Neutrophil (primary cell): Measurements from ENCODE around the gene DGCR2.
A peak's percentile ranks its signal among the peaks of the same experiment; 100 is the strongest.

Experiments
- H3K27ac ChIP-seq: fragments of 200-600 bp; sonication (generic); 2 replicates; pipeline ENCODE4 v1.5.1; 2016; ENCODE audit warnings: mild to moderate bottlenecking, moderate library complexity
- H3K27me3 ChIP-seq: fragments of 200-600 bp; sonication (generic); 2 replicates; pipeline ENCODE4 v1.6.0; 2016; ENCODE audit warnings: mild to moderate bottlenecking
- H3K36me3 ChIP-seq: fragments of 200-600 bp; sonication (generic); 2 replicates; pipeline ENCODE4 v1.5.1; 2017
- H3K4me1 ChIP-seq, 2 experiments: fragments of 200-600 bp in 1 of 2; sonication (generic) in 1 of 2; 1 replicate in 1 of 2; 2 replicates in 1 of 2; pipeline versions ENCODE4 v1.5.1 to v1.6.1; 2013 to 2016; ENCODE audit warnings: low read depth in 1 of 2, low read length in 1 of 2, mild to moderate bottlenecking in 1 of 2, moderate library complexity in 1 of 2; ENCODE audit not compliant: control insufficient read depth in 1 of 2, insufficient read depth in 1 of 2
- H3K4me3 ChIP-seq, 2 experiments: fragments of 200-600 bp in 1 of 2; sonication (generic) in 1 of 2; 1 replicate in 1 of 2; 2 replicates in 1 of 2; pipeline ENCODE4 v1.5.1; 2013 to 2016; ENCODE audit warnings: low read depth in 1 of 2, low read length in 1 of 2, mild to moderate bottlenecking in 1 of 2, moderate library complexity in 1 of 2
- H3K9me3 ChIP-seq: fragments of 200-600 bp; sonication (generic); 2 replicates; pipeline ENCODE4 v1.5.1; 2016
- TF ChIP-seq, protein P1 (sequence below): fragments of 200-600 bp; sonication (generic); IDR thresholded peaks from 2 replicates; pipeline ENCODE4 v1.5.1; 2016; ENCODE audit warnings: antibody characterized with exemption

Gene DGCR2

DNA sequence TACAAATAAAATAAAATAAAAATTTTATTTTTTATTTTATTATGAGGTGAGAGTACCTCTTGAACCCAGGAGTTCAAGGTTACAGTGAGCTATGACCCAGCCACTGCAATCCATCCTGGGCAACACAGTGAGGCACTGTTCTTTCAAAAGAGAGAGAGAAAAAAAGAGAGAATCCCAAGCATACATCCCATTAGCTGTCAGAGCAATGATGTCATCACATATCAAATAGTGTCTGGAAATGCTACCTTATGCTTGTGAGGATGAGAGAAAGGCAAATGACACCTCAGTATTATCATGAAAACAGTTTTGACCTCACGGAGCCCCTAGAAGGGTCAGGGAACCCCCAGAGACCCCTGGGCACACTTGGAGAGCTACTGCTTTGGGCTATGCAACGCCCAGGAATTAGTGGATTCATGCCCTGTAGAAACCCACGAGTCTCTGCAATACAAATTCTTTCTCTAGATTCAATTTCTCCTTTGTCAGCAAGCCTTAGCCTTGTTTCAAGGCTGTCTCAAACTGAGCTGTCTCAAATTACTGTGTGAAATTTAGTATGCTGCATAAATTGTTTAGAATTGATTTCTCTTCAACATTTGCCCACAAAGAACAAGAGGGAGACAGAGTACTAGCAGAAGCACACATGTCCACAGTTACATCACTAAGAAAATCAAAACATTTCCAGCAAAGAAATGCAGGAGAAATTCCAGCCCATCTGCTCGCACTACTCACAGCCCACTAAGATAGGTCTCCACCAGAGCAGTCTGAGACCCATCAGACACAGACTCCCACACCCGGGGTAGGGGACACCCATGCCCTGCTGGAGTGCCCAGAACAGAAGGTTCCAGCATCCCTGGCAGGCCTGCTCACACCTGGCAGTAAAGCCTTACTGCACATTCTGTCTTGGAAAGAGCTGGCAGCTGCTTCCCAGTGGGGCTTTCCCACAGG, 18.1 kb downstream of the DGCR2 start:
- Histone ChIP-seq H3K36me3 (no peaks in the 10 kb centered on the region), H3K9me3 (no peaks in the 10 kb centered on the region), H3K4me3 (no peak overlapping the region), H3K4me1 (peaks cover 52 to 78% of the 10 kb centered on the region in 2 experiments), H3K27me3 (no peaks in the 10 kb centered on the region), H3K27ac (peak overlapping the region; percentile 96)
- TF ChIP-seq, protein P1, sequence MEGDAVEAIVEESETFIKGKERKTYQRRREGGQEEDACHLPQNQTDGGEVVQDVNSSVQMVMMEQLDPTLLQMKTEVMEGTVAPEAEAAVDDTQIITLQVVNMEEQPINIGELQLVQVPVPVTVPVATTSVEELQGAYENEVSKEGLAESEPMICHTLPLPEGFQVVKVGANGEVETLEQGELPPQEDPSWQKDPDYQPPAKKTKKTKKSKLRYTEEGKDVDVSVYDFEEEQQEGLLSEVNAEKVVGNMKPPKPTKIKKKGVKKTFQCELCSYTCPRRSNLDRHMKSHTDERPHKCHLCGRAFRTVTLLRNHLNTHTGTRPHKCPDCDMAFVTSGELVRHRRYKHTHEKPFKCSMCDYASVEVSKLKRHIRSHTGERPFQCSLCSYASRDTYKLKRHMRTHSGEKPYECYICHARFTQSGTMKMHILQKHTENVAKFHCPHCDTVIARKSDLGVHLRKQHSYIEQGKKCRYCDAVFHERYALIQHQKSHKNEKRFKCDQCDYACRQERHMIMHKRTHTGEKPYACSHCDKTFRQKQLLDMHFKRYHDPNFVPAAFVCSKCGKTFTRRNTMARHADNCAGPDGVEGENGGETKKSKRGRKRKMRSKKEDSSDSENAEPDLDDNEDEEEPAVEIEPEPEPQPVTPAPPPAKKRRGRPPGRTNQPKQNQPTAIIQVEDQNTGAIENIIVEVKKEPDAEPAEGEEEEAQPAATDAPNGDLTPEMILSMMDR: no peak

GRCh38 chr22:19098157-19098556, 24.1 kb downstream of the DGCR2 start:
- H3K4me1 ChIP-seq: peaks cover 52 to 73% of the 10 kb centered on the region in 2 experiments
- H3K4me3 ChIP-seq: no peak overlapping the region
- H3K27me3 ChIP-seq: no peaks in the 10 kb centered on the region
- no peaks in the 10 kb centered on the region for H3K9me3 ChIP-seq
- peaks cover 10% of the 10 kb centered on the region for H3K36me3 ChIP-seq
- H3K27ac ChIP-seq: peak overlapping the region; percentile 96
- TF ChIP-seq, protein P1: no peak

DNA sequence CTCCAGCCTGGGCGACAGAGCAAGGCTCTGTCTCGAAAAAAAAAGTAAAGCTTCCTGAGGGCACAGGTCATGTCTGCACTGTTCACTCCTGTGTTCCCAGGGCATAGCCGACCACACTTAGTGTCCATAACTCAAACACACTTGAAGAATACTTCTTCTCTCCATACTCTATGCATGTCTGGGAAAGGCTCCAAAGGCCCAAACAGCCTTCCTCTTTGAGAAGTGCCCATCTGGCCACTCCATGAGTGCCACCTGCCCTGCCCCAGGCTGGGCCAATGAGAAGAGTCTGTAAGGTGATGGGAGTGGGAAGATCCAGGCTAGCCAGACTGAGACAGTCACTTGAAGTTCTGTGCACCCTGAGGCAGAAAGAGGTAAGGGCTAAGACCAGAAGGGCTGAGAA, 24.7 kb downstream of the DGCR2 start:
- TF ChIP-seq, protein P1: no peak
- Histone ChIP-seq H3K27ac (peak overlapping the region; percentile 96), H3K9me3 (no peaks in the 10 kb centered on the region), H3K4me1 (peaks cover 58 to 79% of the 10 kb centered on the region in 2 experiments), H3K27me3 (no peaks in the 10 kb centered on the region), H3K4me3 (peak overlapping the region in 1 of 2 experiments; percentile 10), H3K36me3 (peaks cover 10% of the 10 kb centered on the region)

GRCh38 chr22:19096555-19096954, 25.7 kb downstream of the DGCR2 start:
- Histone ChIP-seq H3K4me3 (peak overlapping the region in 1 of 2 experiments; percentile 17), H3K36me3 (peaks cover 10% of the 10 kb centered on the region), H3K4me1 (peaks cover 67 to 89% of the 10 kb centered on the region in 2 experiments), H3K27me3 (no peaks in the 10 kb centered on the region), H3K9me3 (no peaks in the 10 kb centered on the region), H3K27ac (peak overlapping the region; percentile 96)
- TF ChIP-seq, protein P1: no peak

- H3K4me3 ChIP-seq: no peak overlapping the region
- TF ChIP-seq, protein P1: no peak
- peaks cover 79 to 88% of the 10 kb centered on the region in 2 experiments for H3K4me1 ChIP-seq
- H3K27ac ChIP-seq: peak overlapping the region; percentile 96
- H3K9me3 ChIP-seq: no peaks in the 10 kb centered on the region
- H3K36me3 ChIP-seq: peaks cover 10% of the 10 kb centered on the region
- H3K27me3 ChIP-seq: no peaks in the 10 kb centered on the region
Observed at GRCh38 chr22:19094393-19094997, 27.7 kb downstream of the DGCR2 start.
